ENCODE measurements around the gene PRR29. TPM values are rescaled to one million over a fixed set of nuclear protein-coding genes. Genes with fewer than 3 reads are reported as not detected.

Gene PRR29
- total and polyA plus RNA-seq, 2 donors (not counting 3 experiments of a cell fraction or from before 2014, with no cell fraction given): 0.39 to 1.2 TPM

GRCh38 chr17:63955232-63955631 is 42.9 kb upstream of the PRR29 start:
- BruUV-seq (replicated peaks): no TSS peak
- intact Hi-C loops (cut with micrococcal nuclease) (no loop called here), dilution Hi-C loops (cut with MboI; ENCODE audit: extremely low pct_ligation_motif_present, low sequenced_read_pairs) (no loop called here)
- Histone ChIP-seq H4K20me1 (replicated peaks; ENCODE audit: control insufficient read depth, extremely low read depth, insufficient read depth, low read length) (no peaks in the 10 kb centered on the region), H3K9me1 (replicated peaks; ENCODE audit: control insufficient read depth, extremely low read depth, insufficient read depth, low read length) (no peaks in the 10 kb centered on the region), H3K4me3 (replicated peaks in 1 of 3; ENCODE audit: insufficient read depth in 1 of 3, low read depth in 1 of 3, low read length in 3 of 3) (no peak overlapping the region), H3K9me3 (replicated peaks; ENCODE audit: control insufficient read depth, insufficient read depth, low read length) (no peaks in the 10 kb centered on the region), H3K36me3 (ENCODE audit: control insufficient read depth in 2 of 2, extremely low read depth in 1 of 2, insufficient read depth in 2 of 2, low read length in 2 of 2) (no peaks in the 10 kb centered on the region), H2AFZ (ENCODE audit: low read depth, low read length) (no peak overlapping the region), H3K4me2 (ENCODE audit: insufficient read depth, low read length) (no peak overlapping the region), H3K79me2 (ENCODE audit: control insufficient read depth, insufficient read depth, low read length) (no peaks in the 10 kb centered on the region), H3K27me3 (ENCODE audit: control insufficient read depth in 2 of 2, insufficient read depth in 2 of 2, low read length in 2 of 2) (no peaks in the 10 kb centered on the region), H3K27ac (ENCODE audit: insufficient read depth, low read depth, low read length) (no peak overlapping the region), H3K4me1 (ENCODE audit: control insufficient read depth, extremely low read depth, insufficient read depth, low read length) (no peaks in the 10 kb centered on the region), H3K9ac (replicated peaks; ENCODE audit: extremely low read depth, insufficient read depth, low read length) (no peak overlapping the region)
- TF ChIP-seq FOS (IDR thresholded peaks at IDR 0.05; ENCODE audit: borderline replicate concordance, insufficient read depth, low read length): no peak
- FAIRE-seq (no peak), DNase-seq (ENCODE audit: low read depth, low spot score) (no peak)
- ChIA-PET CTCF (interaction anchor here (1.3 to 7.0 kb wide), 7 partner anchors 9 to 178 kb away, joined by 3 to 50 read pairs (median 5); no protein-coding TSS in a partner anchor), POLR2A (no interaction called here)

GRCh38 chr17:63955791-63956190 is 42.4 kb upstream of the PRR29 start:
- Histone ChIP-seq H3K9me3 (replicated peaks; ENCODE audit: control insufficient read depth, insufficient read depth, low read length) (no peaks in the 10 kb centered on the region), H3K27me3 (ENCODE audit: control insufficient read depth in 2 of 2, insufficient read depth in 2 of 2, low read length in 2 of 2) (no peaks in the 10 kb centered on the region), H3K79me2 (ENCODE audit: control insufficient read depth, insufficient read depth, low read length) (no peaks in the 10 kb centered on the region), H3K9ac (replicated peaks; ENCODE audit: extremely low read depth, insufficient read depth, low read length) (no peak overlapping the region), H3K4me3 (replicated peaks in 1 of 3; ENCODE audit: insufficient read depth in 1 of 3, low read depth in 1 of 3, low read length in 3 of 3) (no peak overlapping the region), H3K4me1 (ENCODE audit: control insufficient read depth, extremely low read depth, insufficient read depth, low read length) (no peaks in the 10 kb centered on the region), H3K27ac (ENCODE audit: insufficient read depth, low read depth, low read length) (no peak overlapping the region), H3K4me2 (ENCODE audit: insufficient read depth, low read length) (no peak overlapping the region), H3K9me1 (replicated peaks; ENCODE audit: control insufficient read depth, extremely low read depth, insufficient read depth, low read length) (no peaks in the 10 kb centered on the region), H3K36me3 (ENCODE audit: control insufficient read depth in 2 of 2, extremely low read depth in 1 of 2, insufficient read depth in 2 of 2, low read length in 2 of 2) (no peaks in the 10 kb centered on the region), H2AFZ (ENCODE audit: low read depth, low read length) (no peak overlapping the region), H4K20me1 (replicated peaks; ENCODE audit: control insufficient read depth, extremely low read depth, insufficient read depth, low read length) (no peaks in the 10 kb centered on the region)
- DNase-seq (ENCODE audit: low read depth, low spot score) (no peak), FAIRE-seq (no peak)
- POLR2A ChIA-PET: no interaction called here
- TF ChIP-seq MYC (IDR thresholded peaks at IDR 0.05; ENCODE audit: low read depth, low read length): no peak
- TF ChIP-seq FOS (IDR thresholded peaks at IDR 0.05; ENCODE audit: borderline replicate concordance, insufficient read depth, low read length): no peak
- TF ChIP-seq GATA2 (IDR thresholded peaks at IDR 0.05; ENCODE audit: insufficient read depth, insufficient read length, low read depth, low read length): no peak
- CTCF ChIA-PET: interaction anchor here (1.3 to 7.0 kb wide), 6 partner anchors 10 to 178 kb away, joined by 3 to 50 read pairs (median 6); partner anchors contain the start of gene GH1
- dilution Hi-C loops (cut with MboI; ENCODE audit: extremely low pct_ligation_motif_present, low sequenced_read_pairs): no loop called here
- BruUV-seq (replicated peaks): no TSS peak
- intact Hi-C loops (cut with micrococcal nuclease): no loop called here
